Gastroesophageal sphincter (tissue), 4 donors: Measurements from ENCODE around the gene CRACR2A. TPM values are rescaled to one million over a fixed set of nuclear protein-coding genes. Genes with fewer than 3 reads are reported as not detected.

Experiments used
- ATAC-seq: fragments of 150-250 bp; one replicate; pipeline ENCODE4 v1.9.1; 2016; ENCODE audit warnings: mild to moderate bottlenecking, moderate library complexity
- H3K27ac ChIP-seq, 4 donors: fragments of 200-600 bp; sonication (generic) in 3 of 4; 1 replicate in 3 of 4; 2 replicates in 1 of 4; pipeline ENCODE4 v1.5.1; 2016 to 2019
- H3K27me3 ChIP-seq: fragments of 200-600 bp; sonication (generic); one replicate; pipeline ENCODE4 v1.5.1; 2019
- H3K36me3 ChIP-seq, 2 donors: fragments of 200-600 bp; sonication (generic); one replicate each; pipeline ENCODE4 v1.5.1; 2019; ENCODE audit warnings: control low read depth in 1 of 2
- H3K4me1 ChIP-seq, 3 donors: fragments of 200-600 bp; sonication (generic); 1 replicate in 2 of 3; 2 replicates in 1 of 3; pipeline ENCODE4 v1.5.1; 2016 to 2019; ENCODE audit warnings: control low read depth in 2 of 3
- H3K4me3 ChIP-seq, 2 donors: fragments of 200-600 bp; sonication (generic); one replicate each; pipeline ENCODE4 v1.5.1; 2019; ENCODE audit warnings: mild to moderate bottlenecking in 1 of 2, moderate library complexity in 1 of 2
- H3K9me3 ChIP-seq, 3 donors: fragments of 200-600 bp; sonication (generic); one replicate each; pipeline ENCODE4 v1.5.1; 2017 to 2019; ENCODE audit warnings: control low read depth in 2 of 3
- CTCF ChIP-seq, 4 experiments: fragments of 200-600 bp in 2 of 4; fragments of 450-650 bp in 2 of 4; sonication (generic) in 1 of 4; IDR thresholded peaks; one replicate each; pipeline ENCODE4 v1.5.1; 2017 to 2019; ENCODE audit warnings: antibody characterized with exemption in 4 of 4, mild to moderate bottlenecking in 2 of 4, moderate library complexity in 2 of 4
- EP300 ChIP-seq: sonication (generic); formaldehyde crosslinking; IDR thresholded peaks from one replicate; pipeline ENCODE4 v1.6.1; 2017; ENCODE audit warnings: antibody characterized with exemption, mild to moderate bottlenecking
- POLR2A ChIP-seq, 2 donors: fragments of 450-650 bp; IDR thresholded peaks; one replicate each; pipeline ENCODE4 v1.6.1; 2017; ENCODE audit warnings: antibody characterized with exemption in 2 of 2, mild to moderate bottlenecking in 2 of 2, moderate library complexity in 1 of 2
- POLR2AphosphoS5 ChIP-seq: sonication (generic); formaldehyde crosslinking; IDR thresholded peaks from one replicate; pipeline ENCODE4 v1.6.1; 2017; ENCODE audit warnings: antibody characterized with exemption
- whole genome bisulfite sequencing, 2 donors: methylation state at CpG; one replicate each; pipeline ENCODE4 v1.1.5; 2018; ENCODE audit warnings: low coverage in 1 of 2; 5-methylcytosine and 5-hydroxymethylcytosine counted together
- total RNA-seq, 4 donors: library from RNA; depleted of rRNA; stranded (reverse); fragments of >200 nt; gene quantifications; one replicate each; pipeline ENCODE4 v1.1.0, GENCODE V29; 2016

CRACR2A gene
- total RNA-seq, 4 donors from 2014 or later = 2.2 to 5.4 (median 3.0) TPM

GRCh38 chr12:3775385-3776035 lies 22.6 kb upstream of the CRACR2A start:
- H3K27me3 ChIP-seq = no peaks in the 10 kb centered on the region
- WGBS, 2 donors = 67 to 80% methylated on average over 3 to 5 of the region's 5 CpGs
- H3K36me3 ChIP-seq = no peaks in the 10 kb centered on the region

GRCh38 chr12:3772380-3772779 lies 19.5 kb upstream of the CRACR2A start:
- Histone ChIP-seq H3K9me3 (no peaks in the 10 kb centered on the region), H3K27me3 (no peaks in the 10 kb centered on the region), H3K36me3 (no peaks in the 10 kb centered on the region), H3K27ac (no peak overlapping the region), H3K4me1 (no peaks in the 10 kb centered on the region), H3K4me3 (no peak overlapping the region)
- ATAC-seq = no peak
- WGBS, 2 donors = 43 to 67% methylated on average over 1 to 4 of the region's 4 CpGs
- TF ChIP-seq POLR2A (IDR thresholded peaks at IDR 0.05) = no peak
- TF ChIP-seq CTCF (IDR thresholded peaks at IDR 0.05) = no peak
- TF ChIP-seq POLR2AphosphoS5 = no peak
- no peak for TF ChIP-seq EP300

More at GRCh38 chr12:3775385-3776035, 22.6 kb upstream of the CRACR2A start:
- Histone ChIP-seq H3K27ac (no peak overlapping the region), H3K9me3 (no peaks in the 10 kb centered on the region), H3K4me3 (no peak overlapping the region), H3K4me1 (no peaks in the 10 kb centered on the region)
- TF ChIP-seq CTCF (IDR thresholded peaks at IDR 0.05) (no peak), EP300 (no peak), POLR2A (IDR thresholded peaks at IDR 0.05) (no peak), POLR2AphosphoS5 (no peak)
- no peak for ATAC-seq

- Histone ChIP-seq H3K27me3 (no peaks in the 10 kb centered on the region), H3K9me3 (no peaks in the 10 kb centered on the region), H3K4me3 (no peak overlapping the region), H3K4me1 (no peaks in the 10 kb centered on the region), H3K27ac (no peak overlapping the region), H3K36me3 (no peaks in the 10 kb centered on the region)
- 50% methylated on average over 1 of the region's 1 CpG; no CpG with 5 or more reads in 1 of the 2 donors for WGBS, 2 donors
- TF ChIP-seq EP300 (no peak), CTCF (IDR thresholded peaks at IDR 0.05) (no peak), POLR2A (IDR thresholded peaks at IDR 0.05) (no peak), POLR2AphosphoS5 (no peak)
- ATAC-seq = no peak
These were observed 18.9 kb upstream of the CRACR2A start for GRCh38 chr12:3771853-3772252.

- H3K27me3 ChIP-seq = no peaks in the 10 kb centered on the region
- 83% methylated on average over 1 of the region's 1 CpG; no CpG with 5 or more reads in 1 of the 2 donors for WGBS, 2 donors
- H3K9me3 ChIP-seq = no peaks in the 10 kb centered on the region
- no peak for TF ChIP-seq POLR2A (IDR thresholded peaks at IDR 0.05)
- no peak for TF ChIP-seq EP300
- TF ChIP-seq CTCF (IDR thresholded peaks at IDR 0.05) = no peak
- no peak for TF ChIP-seq POLR2AphosphoS5
- H3K36me3 ChIP-seq = no peaks in the 10 kb centered on the region
- no peak overlapping the region for H3K4me3 ChIP-seq
- no peak overlapping the region for H3K27ac ChIP-seq
- H3K4me1 ChIP-seq = no peaks in the 10 kb centered on the region
- no peak for ATAC-seq
These were observed 18.0 kb upstream of the CRACR2A start for GRCh38 chr12:3770891-3771290.

- Histone ChIP-seq H3K27ac (no peak overlapping the region), H3K36me3 (no peaks in the 10 kb centered on the region), H3K4me1 (no peaks in the 10 kb centered on the region), H3K27me3 (no peaks in the 10 kb centered on the region), H3K9me3 (no peaks in the 10 kb centered on the region), H3K4me3 (no peak overlapping the region)
- TF ChIP-seq EP300 (no peak), POLR2A (IDR thresholded peaks at IDR 0.05) (no peak), CTCF (IDR thresholded peaks at IDR 0.05) (no peak), POLR2AphosphoS5 (no peak)
- WGBS, 2 donors = 91% methylated on average over 2 to 3 of the region's 3 CpGs
- no peak for ATAC-seq
These were observed 16.1 kb upstream of the CRACR2A start for GRCh38 chr12:3768911-3769447.
